NCI-H2227 (cell line): ENCODE data around the gene GATD1.

Experiments used
- DNase-seq: peaks from one replicate; lab custom pipeline; 2025; ENCODE audit not compliant: unreplicated experiment; lab: John Stamatoyannopoulos, UW

Gene GATD1

DNA sequence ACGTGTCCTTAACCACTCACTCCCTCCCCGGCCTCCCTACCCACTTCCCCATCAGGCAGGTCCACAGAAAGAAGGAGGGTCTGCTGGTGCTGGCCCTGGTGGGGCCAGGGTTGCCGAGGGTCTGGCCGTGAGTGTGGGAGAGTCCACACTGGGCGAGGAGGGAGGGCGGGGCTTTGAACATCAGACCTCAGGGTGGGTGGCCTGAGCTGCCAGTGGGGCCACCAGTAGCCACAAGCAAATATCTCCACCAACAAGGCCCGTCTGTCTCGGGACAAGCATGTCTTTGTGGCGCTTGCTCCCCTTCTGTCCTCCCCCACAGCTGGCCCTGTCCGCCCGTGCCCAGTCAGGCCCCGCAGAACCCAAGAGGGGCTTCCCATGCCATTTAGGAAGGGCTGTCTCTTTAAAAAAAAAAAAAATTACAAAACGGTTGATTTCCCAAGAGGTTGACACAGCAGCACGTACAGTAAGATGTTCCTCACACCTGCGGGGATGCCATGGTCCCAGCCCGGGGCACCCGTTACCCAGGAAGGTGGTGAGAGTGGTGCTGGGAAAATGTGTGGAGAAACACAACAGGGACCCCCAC lies 47.7 kb downstream of the GATD1 start:
- no peak for DNase-seq

DNA sequence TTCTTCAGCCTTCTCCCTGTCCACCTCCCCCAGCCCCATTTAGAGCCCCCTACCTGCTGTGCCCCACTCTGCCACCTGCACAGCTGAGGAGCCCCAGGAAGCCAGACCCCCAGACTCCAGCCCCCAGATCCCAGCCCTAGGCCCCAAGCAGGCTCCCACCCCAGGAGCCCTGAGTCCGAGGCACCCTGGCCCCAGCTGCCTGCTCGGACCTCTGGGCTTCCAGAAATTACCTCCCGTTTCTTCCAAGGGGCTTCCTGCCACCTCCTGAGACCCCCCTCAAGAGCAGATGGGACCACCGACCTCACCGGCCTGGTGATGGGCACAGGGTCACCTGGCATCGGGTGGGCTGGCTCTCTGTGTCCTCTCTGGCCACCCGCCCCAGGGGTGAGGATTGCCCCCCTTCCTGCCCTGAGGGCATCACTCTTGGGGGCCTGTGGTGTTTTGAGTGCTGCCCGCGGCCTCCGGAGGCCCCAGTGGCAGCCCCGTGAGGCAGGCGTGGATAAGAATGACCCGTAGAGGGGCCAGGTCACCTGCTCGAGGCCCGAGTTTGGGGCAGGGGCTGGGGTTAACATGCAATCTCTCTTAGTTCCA lies 48.3 kb downstream of the GATD1 start:
- DNase-seq = no peak

DNA sequence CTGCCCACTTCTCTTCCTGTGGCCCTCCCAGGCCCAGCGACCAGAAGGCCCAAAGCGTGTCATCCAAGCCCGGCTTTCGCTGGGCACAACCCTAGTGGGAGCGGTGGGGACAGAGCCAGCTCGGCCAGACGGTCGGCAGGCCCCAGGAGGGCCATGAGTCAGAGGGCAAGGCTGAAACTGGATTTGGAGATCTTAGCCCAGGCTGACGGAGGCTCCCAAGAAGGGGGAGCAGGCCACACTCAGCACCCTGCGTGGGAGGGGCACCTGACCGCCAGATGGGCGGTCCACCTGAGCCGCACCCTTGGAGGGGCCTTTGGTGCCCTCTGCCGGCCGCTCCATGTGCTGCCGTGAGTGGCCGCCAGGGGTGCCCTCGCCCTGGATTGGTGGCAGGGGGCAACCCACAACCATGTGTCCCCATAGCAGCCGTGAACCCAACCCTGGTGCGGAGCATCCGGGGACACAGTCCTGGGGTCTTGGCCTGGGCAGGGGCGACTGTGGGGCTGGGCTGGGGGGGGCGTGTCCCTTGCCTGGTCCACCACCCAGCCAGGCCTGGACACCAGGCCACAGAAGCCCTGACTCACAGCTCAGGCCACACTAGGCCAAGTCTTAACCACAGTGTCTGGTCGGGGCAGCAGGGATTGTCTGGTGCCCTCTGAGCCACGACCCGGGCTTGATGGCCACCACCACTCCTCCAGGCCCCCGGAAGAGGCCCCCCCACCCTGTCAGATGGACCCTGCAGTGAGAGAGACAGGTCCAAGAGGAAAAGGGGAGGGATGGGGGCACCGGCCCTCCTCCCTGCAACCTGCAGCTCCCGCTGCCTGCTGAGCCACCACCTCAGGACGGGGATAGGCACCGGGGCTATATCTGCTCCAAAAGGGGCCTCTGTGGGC lies 49.2 kb downstream of the GATD1 start:
- DNase-seq = peak; percentile 53

DNA sequence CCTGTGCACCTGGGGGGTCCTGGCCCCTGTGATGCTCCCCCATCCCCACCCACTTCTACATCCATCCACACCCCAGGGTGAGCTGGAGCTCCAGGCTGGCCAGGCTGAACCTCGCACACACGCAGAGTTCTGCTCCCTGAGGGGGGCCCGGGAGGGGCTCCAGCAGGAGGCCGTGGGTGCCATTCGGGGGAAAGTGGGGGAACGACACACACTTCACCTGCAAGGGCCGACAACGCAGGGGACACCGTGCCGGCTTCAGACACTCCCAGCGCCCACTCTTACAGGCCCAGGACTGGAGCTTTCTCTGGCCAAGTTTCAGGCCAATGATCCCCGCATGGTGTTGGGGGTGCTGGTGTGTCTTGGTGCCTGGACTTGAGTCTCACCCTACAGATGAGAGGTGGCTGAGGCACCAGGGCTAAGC lies 50.0 kb downstream of the GATD1 start:
- DNase-seq = no peak

DNA sequence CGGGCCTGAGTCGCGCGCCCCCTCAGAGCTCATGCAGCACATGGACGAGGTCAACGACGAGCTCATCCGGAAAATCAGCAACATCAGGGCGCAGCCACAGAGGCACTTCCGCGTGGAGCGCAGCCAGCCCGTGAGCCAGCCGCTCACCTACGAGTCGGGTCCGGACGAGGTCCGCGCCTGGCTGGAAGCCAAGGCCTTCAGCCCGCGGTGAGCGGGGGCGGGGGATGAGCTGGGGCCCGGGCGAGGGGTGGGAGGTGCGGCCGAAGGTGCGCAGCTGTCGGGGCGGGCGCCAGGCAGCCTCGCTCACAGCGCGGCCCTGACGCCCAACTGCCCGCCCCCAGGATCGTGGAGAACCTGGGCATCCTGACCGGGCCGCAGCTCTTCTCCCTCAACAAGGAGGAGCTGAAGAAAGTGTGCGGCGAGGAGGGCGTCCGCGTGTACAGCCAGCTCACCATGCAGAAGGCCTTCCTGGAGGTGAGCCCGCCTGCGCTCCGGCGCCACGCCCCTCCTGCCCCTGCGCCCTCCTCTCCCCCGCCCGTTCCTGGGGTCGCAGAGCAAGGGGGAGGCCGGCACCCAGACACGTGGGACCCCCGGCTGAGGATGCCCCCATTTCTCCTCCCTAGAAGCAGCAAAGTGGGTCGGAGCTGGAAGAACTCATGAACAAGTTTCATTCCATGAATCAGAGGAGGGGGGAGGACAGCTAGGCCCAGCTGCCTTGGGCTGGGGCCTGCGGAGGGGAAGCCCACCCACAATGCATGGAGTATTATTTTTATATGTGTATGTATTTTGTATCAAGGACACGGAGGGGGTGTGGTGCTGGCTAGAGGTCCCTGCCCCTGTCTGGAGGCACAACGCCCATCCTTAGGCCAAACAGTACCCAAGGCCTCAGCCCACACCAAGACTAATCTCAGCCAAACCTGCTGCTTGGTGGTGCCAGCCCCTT lies 50.7 kb downstream of the GATD1 start:
- peak; percentile 92 for DNase-seq

DNA sequence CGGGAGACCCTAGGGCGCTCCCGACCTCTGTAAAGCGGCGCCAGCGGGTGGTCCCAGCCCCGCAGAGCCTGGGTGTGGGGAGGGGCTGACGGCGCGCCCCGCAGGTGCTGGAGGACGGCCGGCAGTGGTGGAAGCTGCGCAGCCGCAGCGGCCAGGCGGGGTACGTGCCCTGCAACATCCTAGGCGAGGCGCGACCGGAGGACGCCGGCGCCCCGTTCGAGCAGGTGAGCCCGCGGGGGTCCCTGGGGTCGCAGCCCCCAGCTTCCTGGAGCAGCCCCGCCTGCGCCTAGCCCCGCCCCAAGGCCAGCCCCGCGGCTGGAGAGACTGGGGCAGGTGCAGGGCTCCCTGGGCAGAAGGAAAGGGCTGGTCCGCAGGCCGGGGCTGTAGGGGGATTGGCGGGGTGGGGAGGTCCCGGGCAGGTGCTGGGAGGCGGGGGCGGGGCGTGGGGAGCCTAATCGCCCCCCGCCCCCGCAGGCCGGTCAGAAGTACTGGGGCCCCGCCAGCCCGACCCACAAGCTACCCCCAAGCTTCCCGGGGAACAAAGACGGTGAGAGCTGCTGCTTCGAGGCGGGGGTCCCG lies 51.6 kb downstream of the GATD1 start:
- DNase-seq = peak; percentile 68

DNA sequence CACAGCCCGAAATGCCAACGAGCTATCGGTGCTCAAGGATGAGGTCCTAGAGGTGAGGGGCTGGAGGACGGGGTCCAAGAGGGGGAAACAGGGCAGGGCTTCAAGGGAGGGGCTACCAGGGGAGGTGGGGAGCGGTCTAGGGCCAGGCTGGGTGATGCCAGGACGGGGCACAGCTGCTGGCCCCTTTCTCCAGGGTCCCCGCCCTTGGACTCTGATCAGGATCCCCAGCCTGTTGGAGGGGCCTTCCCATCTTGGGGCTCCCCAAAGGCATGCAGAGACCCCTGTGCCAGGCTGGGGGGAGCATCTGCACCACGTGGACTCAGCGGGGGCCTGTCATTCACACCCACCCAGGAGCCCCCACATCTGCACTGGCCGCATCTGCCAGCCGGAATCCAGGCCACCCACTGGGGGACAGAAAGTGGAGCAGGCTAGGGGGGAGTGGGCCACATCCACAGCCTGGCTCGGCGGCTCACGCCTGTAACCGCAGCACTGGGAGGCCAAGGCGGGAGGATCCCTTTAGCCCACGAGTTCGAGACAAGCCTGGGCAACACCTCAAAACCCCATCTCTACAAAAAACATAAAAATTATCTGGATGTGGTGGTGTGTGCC lies 52.4 kb downstream of the GATD1 start:
- no peak for DNase-seq

DNA sequence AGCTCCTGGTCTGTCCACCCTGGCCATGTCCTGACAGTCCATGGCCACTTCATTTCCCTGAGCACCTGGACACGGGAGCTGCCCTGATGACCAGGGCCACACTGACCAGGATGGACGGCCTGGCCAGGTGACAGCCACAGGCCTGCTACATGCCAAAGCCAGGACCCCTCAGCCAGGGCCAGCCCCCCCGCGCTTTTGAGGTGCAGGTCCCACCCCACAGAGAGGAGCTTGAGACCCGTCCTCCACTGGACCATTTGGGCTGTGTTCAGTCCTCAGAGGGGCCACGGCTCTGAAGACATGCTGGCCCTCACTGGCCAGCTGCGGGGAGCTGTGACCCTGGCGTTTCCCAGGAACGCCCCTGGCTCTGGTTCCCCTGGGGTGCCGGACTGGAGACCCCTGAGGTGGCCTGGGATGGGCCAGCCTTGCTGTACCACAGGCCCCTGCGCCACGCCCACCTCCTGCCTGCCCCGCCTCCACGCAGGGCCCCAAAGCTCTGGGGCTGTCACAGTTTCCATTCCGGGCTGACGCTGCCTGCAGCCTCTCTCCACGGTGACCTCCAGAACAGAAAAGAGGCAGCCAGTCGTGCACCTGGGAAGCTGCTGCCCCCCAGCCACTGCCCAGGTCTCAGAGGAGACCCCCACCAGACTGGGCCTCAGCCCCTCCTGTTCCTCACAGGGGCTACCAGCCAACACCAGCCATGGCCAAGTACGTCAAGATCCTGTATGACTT lies 53.1 kb downstream of the GATD1 start:
- no peak for DNase-seq

DNA sequence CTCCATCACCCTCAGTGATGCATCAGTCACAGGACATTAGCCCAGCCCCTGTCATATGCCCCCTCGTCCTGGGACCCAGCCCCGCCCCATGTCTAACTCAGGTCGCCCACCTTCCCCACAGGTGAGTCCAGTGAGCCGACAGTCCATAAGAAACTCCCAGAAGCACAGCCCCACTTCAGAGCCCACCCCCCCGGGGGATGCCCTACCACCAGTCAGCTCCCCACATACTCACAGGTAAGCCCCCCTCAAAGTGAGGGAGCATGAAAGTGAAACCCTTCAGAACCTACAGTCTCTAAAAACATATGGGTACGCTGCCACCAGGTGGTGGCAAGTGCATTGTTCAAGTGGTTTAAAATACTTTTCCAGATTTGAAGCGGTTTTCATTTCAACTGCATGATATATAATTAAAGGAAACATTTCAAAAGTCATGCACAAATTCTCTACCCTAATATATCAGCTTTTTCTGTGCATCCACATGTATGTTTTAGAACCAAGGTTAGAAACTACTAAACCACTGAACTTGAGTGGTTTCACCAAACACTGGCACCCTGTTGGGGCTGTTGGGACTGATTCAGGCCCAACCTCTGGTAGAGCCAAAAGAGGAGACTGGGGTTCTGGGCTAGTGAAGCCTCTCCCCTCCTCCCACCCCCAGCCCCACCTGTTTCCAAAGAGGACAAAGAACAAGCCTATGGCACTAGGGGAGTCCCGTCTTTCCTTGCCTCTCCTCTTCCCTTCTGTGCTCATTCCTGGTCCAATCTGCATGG lies 54.0 kb downstream of the GATD1 start:
- DNase-seq = peak; percentile 72

DNA sequence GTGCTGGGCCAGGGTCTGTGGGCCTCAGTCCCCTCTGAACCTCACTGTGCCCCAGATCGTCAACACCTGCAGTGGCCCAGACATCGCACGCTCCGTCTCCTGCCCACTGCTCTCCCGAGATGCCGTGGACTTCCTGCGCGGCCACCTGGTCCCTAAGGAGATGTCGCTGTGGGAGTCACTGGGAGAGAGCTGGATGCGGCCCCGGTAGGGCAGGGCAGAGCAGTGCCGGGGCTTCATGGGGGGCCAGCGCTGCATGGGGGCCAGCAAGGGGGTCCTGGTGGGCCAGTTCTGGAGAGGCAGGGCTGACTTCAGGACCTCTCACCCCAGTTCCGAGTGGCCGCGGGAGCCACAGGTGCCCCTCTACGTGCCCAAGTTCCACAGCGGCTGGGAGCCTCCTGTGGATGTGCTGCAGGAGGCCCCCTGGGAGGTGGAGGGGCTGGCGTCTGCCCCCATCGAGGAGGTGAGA lies 54.9 kb downstream of the GATD1 start:
- DNase-seq = no peak

DNA sequence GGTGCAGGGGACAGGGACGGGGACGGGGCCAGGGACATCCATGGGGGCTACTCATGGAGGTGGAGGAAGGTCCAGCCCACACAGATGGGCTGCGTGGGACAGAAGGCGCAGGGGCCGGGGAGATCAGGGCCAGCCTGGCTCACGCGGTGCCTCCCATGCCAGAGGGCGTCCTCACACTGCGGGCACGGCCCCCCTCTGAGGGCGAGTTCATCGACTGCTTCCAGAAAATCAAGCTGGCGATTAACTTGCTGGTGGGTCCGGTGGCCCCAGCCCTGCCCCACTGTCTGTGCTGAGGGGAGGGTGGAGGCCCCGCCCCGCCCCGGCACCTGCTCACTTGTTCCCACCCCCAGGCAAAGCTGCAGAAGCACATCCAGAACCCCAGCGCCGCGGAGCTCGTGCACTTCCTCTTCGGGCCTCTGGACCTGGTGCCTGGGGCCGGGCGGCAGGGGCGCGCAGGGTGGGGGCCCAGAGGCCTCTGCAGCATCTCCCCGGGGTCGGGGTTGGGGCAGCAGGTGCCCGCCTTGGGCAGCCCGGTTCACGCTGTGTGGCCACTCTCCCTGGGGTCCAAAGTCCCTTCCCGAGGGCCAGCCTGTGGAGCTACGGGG lies 55.4 kb downstream of the GATD1 start:
- DNase-seq = peak; percentile 65

DNA sequence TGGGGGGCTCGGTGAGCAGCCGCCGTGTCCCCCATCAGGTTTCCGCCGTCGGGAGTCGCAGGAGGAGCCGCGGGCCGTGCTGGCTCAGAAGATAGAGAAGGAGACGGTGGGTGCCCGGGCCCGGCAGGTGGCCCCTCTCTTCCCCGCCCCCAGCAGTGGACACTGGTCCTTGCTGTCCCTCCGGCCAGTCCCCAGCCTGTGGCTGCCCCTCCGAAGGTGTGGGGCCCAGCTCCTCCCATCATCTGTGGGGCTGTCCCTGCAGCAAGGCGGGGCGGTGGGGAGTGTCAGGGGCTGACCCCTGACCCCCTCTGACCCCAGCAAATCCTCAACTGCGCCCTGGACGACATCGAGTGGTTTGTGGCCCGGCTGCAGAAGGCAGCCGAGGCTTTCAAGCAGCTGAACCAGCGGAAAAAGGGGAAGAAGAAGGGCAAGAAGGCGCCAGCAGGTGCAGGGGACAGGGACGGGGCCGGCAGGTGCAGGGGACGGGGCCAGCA lies 56.0 kb downstream of the GATD1 start:
- no peak for DNase-seq

DNA sequence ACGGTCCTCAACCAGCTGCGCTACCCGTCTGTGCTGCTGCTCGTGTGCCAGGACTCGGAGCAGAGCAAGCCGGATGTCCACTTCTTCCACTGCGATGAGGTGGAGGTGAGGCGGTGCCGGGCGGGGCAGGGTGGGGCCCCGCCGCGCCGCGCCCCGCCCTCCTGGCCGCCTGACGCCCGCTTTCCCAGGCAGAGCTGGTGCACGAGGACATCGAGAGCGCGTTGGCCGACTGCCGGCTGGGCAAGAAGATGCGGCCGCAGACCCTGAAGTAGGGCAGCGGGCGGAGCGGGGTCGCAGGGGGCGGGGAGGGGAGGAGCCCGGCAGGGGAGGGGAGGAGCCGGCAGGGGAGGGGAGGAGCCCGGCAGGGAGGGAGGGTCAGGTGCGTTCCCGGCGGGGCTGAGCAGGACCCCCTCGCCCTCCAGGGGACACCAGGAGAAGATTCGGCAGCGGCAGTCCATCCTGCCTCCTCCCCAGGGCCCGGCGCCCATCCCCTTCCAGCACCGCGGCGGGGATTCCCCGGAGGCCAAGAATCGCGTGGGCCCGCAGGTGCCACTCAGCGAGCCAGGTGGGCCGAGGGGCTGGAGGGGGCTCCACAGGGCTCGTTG lies 56.5 kb downstream of the GATD1 start:
- peak; percentile 75 for DNase-seq

DNA sequence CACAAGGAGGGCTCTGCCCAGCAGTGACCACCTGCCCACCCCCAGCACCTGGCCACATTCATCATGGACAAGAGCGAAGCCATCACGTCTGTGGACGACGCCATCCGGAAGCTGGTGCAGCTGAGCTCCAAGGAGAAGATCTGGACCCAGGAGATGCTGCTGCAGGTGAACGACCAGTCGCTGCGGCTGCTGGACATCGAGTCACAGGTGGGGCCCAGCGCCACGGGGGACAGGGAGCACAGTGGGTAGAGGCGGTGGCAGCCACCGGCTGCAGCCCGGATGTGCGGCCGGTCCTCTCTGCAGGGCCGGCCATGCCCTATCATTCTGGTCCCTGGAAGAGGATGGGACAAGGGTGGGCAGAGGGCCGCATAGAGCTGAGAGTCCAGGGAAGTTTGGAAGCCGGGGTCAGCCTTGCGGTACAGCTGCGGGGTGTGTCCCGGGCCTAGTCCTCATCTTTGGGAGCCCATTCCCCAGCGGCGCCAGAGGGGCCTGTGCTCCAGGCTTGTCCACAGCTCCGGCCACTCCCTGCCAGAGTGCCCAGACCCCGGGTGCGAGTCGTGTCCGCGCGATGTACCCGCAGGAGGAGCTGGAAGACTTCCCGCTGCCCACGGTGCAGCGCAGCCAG lies 57.2 kb downstream of the GATD1 start:
- no peak for DNase-seq

DNA sequence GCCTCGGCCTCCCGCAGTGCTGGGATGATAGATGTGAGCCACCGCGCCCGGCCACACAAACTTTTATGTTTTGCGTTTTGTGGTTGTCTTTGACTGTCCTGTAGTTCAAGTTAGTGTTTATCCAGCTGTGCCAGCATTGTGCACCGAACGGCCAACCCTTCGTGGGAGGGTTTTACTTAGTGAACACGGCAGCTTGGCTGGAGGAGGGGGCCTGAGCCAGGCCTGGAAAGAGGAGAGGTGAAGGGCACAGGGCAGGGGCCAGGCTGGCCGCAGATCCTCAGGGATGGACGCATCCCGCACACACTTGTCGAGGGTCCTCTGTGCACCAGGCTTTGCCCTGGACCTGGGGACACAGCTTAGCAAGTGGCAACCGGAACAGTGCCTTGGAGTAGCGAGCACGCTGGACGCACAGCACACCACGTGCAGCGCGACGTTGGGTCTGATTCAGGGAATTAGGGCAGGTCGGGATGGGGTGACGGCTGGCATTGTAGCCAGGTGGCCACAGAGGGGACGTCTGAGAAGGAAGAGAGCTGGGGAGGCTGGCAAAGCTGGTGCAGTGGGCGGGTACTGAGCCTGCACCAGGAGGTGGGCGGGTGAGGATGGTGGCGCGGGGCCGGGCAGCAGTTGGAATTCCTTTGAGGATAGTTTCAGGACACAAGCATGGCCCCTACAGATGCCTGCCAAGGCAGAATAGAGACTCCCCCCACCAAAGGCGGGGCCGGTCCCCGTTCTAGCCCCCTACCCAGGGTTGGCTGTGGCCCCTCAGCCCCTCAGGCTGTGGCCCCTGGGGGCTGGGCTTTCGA lies 57.9 kb downstream of the GATD1 start:
- no peak for DNase-seq
